IMR-90 (cell line): ENCODE results near the gene HACD4. TPM values are rescaled to one million over a fixed set of nuclear protein-coding genes. Genes with fewer than 3 reads are reported as not detected.

Source experiments
- ATAC-seq: fragments of 200-7000 bp; cut with Tn5 transposase; 2 replicates; pipeline ENCODE4 v1.9.1; 2020; ENCODE audit warnings: low read depth, mild to moderate bottlenecking, moderate library complexity
- BruUV-seq: library from RNA; stranded (reverse); fragments of 400-500 nt; replicated peaks from 2 replicates; lab custom pipeline; 2021; lab: Mats Ljungman, UMichigan
- CTCF ChIA-PET: fragments of 300-600 bp; formaldehyde crosslinking; extraction: SDS; loops from one replicate; lab custom pipeline; 2021; ENCODE audit warnings: antibody characterized with exemption; lab: Yijun Ruan, JAX
- POLR2A ChIA-PET: fragments of 300-600 bp; sonication (Branson Sonifier 250); formaldehyde crosslinking; loops from one replicate; lab custom pipeline; 2022; ENCODE audit warnings: antibody characterized with exemption; ENCODE audit not compliant: unreplicated experiment; lab: Charles Lee
- DNase-seq: peaks from one replicate; pipeline ENCODE4 v3.0.0; 2013
- H2AFZ ChIP-seq: replicated peaks from 2 replicates; pipeline ENCODE3; 2013; ENCODE audit warnings: low read length, mild to moderate bottlenecking; ENCODE audit not compliant: poor library complexity
- H2AK5ac ChIP-seq: 2 replicates; pipeline ENCODE4 v1.6.1; 2013; ENCODE audit warnings: low read depth, low read length, inconsistent platforms
- H2AK9ac ChIP-seq: replicated peaks from 2 replicates; pipeline ENCODE3; 2013; ENCODE audit warnings: mild to moderate bottlenecking, low read depth, low read length, moderate library complexity; ENCODE audit not compliant: poor library complexity
- H2BK120ac ChIP-seq: 2 replicates; pipeline ENCODE4 v1.6.1; 2013; ENCODE audit warnings: low read depth, low read length, inconsistent platforms
- H2BK15ac ChIP-seq: 3 replicates; pipeline ENCODE4 v1.6.1; 2013; ENCODE audit warnings: low read depth, low read length, inconsistent platforms
- H2BK20ac ChIP-seq: 2 replicates; pipeline ENCODE4 v1.6.1; 2013; ENCODE audit warnings: low read depth, mild to moderate bottlenecking, inconsistent platforms, low read length, moderate library complexity
- H2BK5ac ChIP-seq: 2 replicates; pipeline ENCODE4 v1.6.1; 2013; ENCODE audit warnings: mild to moderate bottlenecking, low read depth, low read length, inconsistent platforms; ENCODE audit not compliant: poor library complexity, severe bottlenecking
- H3K14ac ChIP-seq: replicated peaks from 2 replicates; pipeline ENCODE4 v1.6.1; 2013; ENCODE audit warnings: low read depth, low read length, inconsistent platforms
- H3K18ac ChIP-seq: 2 replicates; pipeline ENCODE4 v1.6.1; 2013; ENCODE audit warnings: low read depth, low read length, control low read depth
- H3K23ac ChIP-seq: 2 replicates; pipeline ENCODE4 v1.6.1; 2013; ENCODE audit warnings: low read depth, low read length, inconsistent platforms
- H3K27ac ChIP-seq: 2 replicates; pipeline ENCODE4 v1.5.1; 2013; ENCODE audit warnings: mild to moderate bottlenecking, control low read depth, low read length; ENCODE audit not compliant: insufficient read depth
- H3K27me3 ChIP-seq: 2 replicates; pipeline ENCODE4 v1.6.1; 2013; ENCODE audit warnings: low read length; ENCODE audit not compliant: control insufficient read depth, insufficient read depth
- H3K36me3 ChIP-seq: 2 replicates; pipeline ENCODE4 v1.6.1; 2013; ENCODE audit warnings: low read length, mixed read lengths; ENCODE audit not compliant: control insufficient read depth, insufficient read depth
- H3K4ac ChIP-seq: 2 replicates; pipeline ENCODE4 v1.6.1; 2013; ENCODE audit warnings: low read depth, low read length, inconsistent platforms
- H3K4me1 ChIP-seq: 2 replicates; pipeline ENCODE4 v1.6.1; 2013; ENCODE audit warnings: low read length, mixed read lengths; ENCODE audit not compliant: control insufficient read depth, insufficient read depth
- H3K4me2 ChIP-seq: 2 replicates; pipeline ENCODE4 v1.6.1; 2013; ENCODE audit warnings: low read depth, mild to moderate bottlenecking, control low read depth, low read length, moderate library complexity
- H3K4me3 ChIP-seq: 2 replicates; pipeline ENCODE4 v1.5.1; 2013; ENCODE audit warnings: low read depth, mild to moderate bottlenecking, control low read depth, low read length, moderate library complexity; ENCODE audit not compliant: insufficient read depth
- H3K56ac ChIP-seq: 2 replicates; pipeline ENCODE4 v1.6.1; 2013; ENCODE audit warnings: low read length, inconsistent platforms; ENCODE audit not compliant: insufficient read depth; ENCODE audit errors: extremely low read depth
- H3K79me1 ChIP-seq, 2 experiments: 2 replicates each; pipeline ENCODE4 v1.6.1; 2013; ENCODE audit warnings: low read length in 2 of 2, inconsistent platforms in 1 of 2, low read depth in 1 of 2
- H3K9ac ChIP-seq: 2 replicates; pipeline ENCODE4 v1.6.1; 2013; ENCODE audit warnings: low read depth, low read length, control low read depth
- H3K9me1 ChIP-seq: 2 replicates; pipeline ENCODE4 v1.6.1; 2013; ENCODE audit warnings: low read length, inconsistent platforms; ENCODE audit not compliant: insufficient read depth
- H3K9me3 ChIP-seq: 2 replicates; pipeline ENCODE4 v1.6.1; 2013; ENCODE audit warnings: low read length; ENCODE audit not compliant: control insufficient read depth, insufficient read depth
- H4K20me1 ChIP-seq: 2 replicates; pipeline ENCODE4 v1.6.1; 2013; ENCODE audit warnings: low read length, inconsistent platforms; ENCODE audit not compliant: insufficient read depth
- H4K5ac ChIP-seq: 2 replicates; pipeline ENCODE4 v1.6.1; 2013; ENCODE audit warnings: mild to moderate bottlenecking, low read depth, low read length, control low read depth
- H4K8ac ChIP-seq, 2 experiments: 2 replicates each; pipeline ENCODE4 v1.6.1; 2013; ENCODE audit warnings: low read depth in 2 of 2, low read length in 2 of 2, control low read depth in 1 of 2, inconsistent platforms in 1 of 2
- H4K91ac ChIP-seq: 2 replicates; pipeline ENCODE4 v1.6.1; 2013; ENCODE audit warnings: low read depth, low read length, inconsistent platforms; ENCODE audit not compliant: insufficient read depth
- BHLHE40 ChIP-seq: fragments of 150-350 bp; IDR thresholded peaks from 2 replicates; pipeline ENCODE4 v1.6.1; 2016; ENCODE audit warnings: mild to moderate bottlenecking, low read depth, low read length
- CHD1 ChIP-seq: IDR thresholded peaks from 2 replicates; pipeline ENCODE4 v1.6.1; 2012; ENCODE audit warnings: low read depth, low read length, improper control_type of control experiment
- ELK1 ChIP-seq: fragments of 150-350 bp; IDR thresholded peaks from 2 replicates; pipeline ENCODE4 v1.6.1; 2016; ENCODE audit warnings: low read depth, mild to moderate bottlenecking, low read length, moderate library complexity, borderline replicate concordance
- MAFK ChIP-seq: IDR thresholded peaks from 2 replicates; pipeline ENCODE4 v1.6.1; 2012; ENCODE audit warnings: low read depth, low read length, improper control_type of control experiment
- MAZ ChIP-seq: IDR thresholded peaks from 2 replicates; pipeline ENCODE4 v1.6.1; 2012; ENCODE audit warnings: low read depth, mild to moderate bottlenecking, low read length, improper control_type of control experiment, moderate library complexity, borderline replicate concordance
- RAD21 ChIP-seq: IDR thresholded peaks from 2 replicates; pipeline ENCODE4 v1.6.1; 2012; ENCODE audit warnings: low read length, improper control_type of control experiment
- SMC3 ChIP-seq: fragments of 150-350 bp; IDR thresholded peaks from 2 replicates; pipeline ENCODE4 v1.6.1; 2016; ENCODE audit warnings: low read depth, mild to moderate bottlenecking, antibody characterized with exemption, low read length, moderate library complexity
- USF2 ChIP-seq: fragments of 150-350 bp; IDR thresholded peaks from 2 replicates; pipeline ENCODE4 v1.6.1; 2017; ENCODE audit warnings: mild to moderate bottlenecking, antibody characterized with exemption, low read length, low read depth
- WGBS, 2 experiments: methylation state at CpG; one replicate each; pipeline versions ENCODE4 v1.1.5 to v1.1.7; 2013; ENCODE audit warnings: missing lambda C conversion rate in 2 of 2; ENCODE audit not compliant: insufficient read length in 1 of 2; ENCODE audit errors: extremely low coverage in 2 of 2; 5-methylcytosine and 5-hydroxymethylcytosine counted together
- dilution Hi-C: fragments of 300-500 bp; cut with HindIII; formaldehyde crosslinking; loops from one replicate; pipeline ENCODE4 v1.14.3; 2018; ENCODE audit warnings: low sequenced_read_pairs; ENCODE audit not compliant: unreplicated experiment
- in situ Hi-C: fragments of 300-500 bp; cut with MboI; formaldehyde crosslinking; loops from 3 replicates; pipeline ENCODE4 v1.14.3; 2019; ENCODE audit warnings: low sequenced_read_pairs, inconsistent platforms, mixed read lengths
- intact Hi-C: fragments of 100-400 bp; cut with micrococcal nuclease; formaldehyde crosslinking; loops from 2 replicates; pipeline ENCODE4 v1.10.0; 2022
- polyA plus RNA-seq, 3 experiments: library from polyadenylated mRNA; depleted of rRNA; stranded (reverse); fragments of >200 nt; gene quantifications; 2 replicates each; pipeline ENCODE4 v1.2.3, GENCODE V29; 2012; ENCODE audit warnings: low replicate concordance in 1 of 3
- total RNA-seq: library from RNA; depleted of rRNA; stranded (reverse); fragments of >200 nt; gene quantifications from 2 replicates; pipeline ENCODE4 v1.2.3, GENCODE V29; 2012

Gene HACD4
- total and polyA plus RNA-seq, 2 of the 4 experiments (the other 2 are of a cell fraction) = 1.9 to 2.2 TPM

DNA sequence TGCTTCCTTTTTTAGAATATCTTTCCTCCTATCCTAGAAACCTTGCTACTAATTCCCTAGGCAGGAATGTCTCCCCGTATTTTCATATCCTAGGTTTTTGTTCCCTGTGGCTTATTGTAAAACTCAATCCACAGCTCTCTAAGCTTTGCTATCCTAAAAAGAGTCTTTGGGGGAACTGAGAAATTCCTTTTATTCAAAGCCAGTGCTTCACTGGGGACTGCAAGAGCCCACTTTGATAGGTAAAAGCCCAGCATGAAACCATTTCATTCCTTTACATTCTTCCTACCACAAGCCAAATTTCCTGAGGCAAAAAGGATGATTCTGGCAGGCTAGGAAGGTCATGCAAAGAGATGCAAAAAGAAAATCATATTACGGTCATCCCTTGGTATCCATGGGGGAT, 5.8 kb upstream of the HACD4 start:
- in situ Hi-C loops = no loop called here
- ChIA-PET POLR2A (no interaction called here), CTCF (no interaction called here)
- Histone ChIP-seq H2BK20ac (no peak overlapping the region), H2AK5ac (no peak overlapping the region), H3K79me1 (no peaks in the 10 kb centered on the region), H3K9me1 (0 out of 2 replicates have a peak, but pooled peaks cover 5% of the 10 kb centered on the region), H3K56ac (no peak overlapping the region), H2AFZ (no peak overlapping the region), H4K20me1 (no peaks in the 10 kb centered on the region), H2AK9ac (no peak overlapping the region), H3K4ac (no peak overlapping the region), H3K4me3 (no peak overlapping the region), H2BK120ac (no peak overlapping the region), H3K27ac (no peak overlapping the region), H4K5ac (no peak overlapping the region), H3K18ac (no peak overlapping the region), H3K9ac (no peak overlapping the region), H4K8ac (no peak overlapping the region), H3K36me3 (no peaks in the 10 kb centered on the region), H3K4me1 (no peaks in the 10 kb centered on the region), H3K9me3 (no peaks in the 10 kb centered on the region), H3K4me2 (no peak overlapping the region), H3K14ac (no peak overlapping the region), H3K27me3 (no peaks in the 10 kb centered on the region), H4K91ac (no peak overlapping the region), H2BK5ac (no peak overlapping the region), H3K23ac (no peak overlapping the region), H2BK15ac (no peak overlapping the region)
- ATAC-seq = no peak
- no TSS peak for BruUV-seq
- WGBS, 2 experiments = no CpG with 5 or more reads among the region's 2 CpGs
- no peak for DNase-seq
- TF ChIP-seq MAFK (no peak), ELK1 (no peak), BHLHE40 (no peak), MAZ (no peak), USF2 (no peak), SMC3 (no peak), RAD21 (no peak), CHD1 (no peak)
- intact Hi-C loops = no loop called here
- dilution Hi-C loops = no loop called here
